Sigmoid colon (tissue), 4 donors: ENCODE measurements around the gene RAD9A.

Source experiments
- CTCF ChIP-seq, 4 experiments: fragments of 450-650 bp in 3 of 4; fragments of 200-600 bp in 1 of 4; IDR thresholded peaks; one replicate each; pipeline ENCODE4 v1.5.1; 2016 to 2019; ENCODE audit warnings: antibody characterized with exemption in 4 of 4, mild to moderate bottlenecking in 3 of 4, moderate library complexity in 2 of 4
- EP300 ChIP-seq, 4 donors: sonication (generic); formaldehyde crosslinking; IDR thresholded peaks; one replicate each; pipeline ENCODE4 v1.6.1; 2017; ENCODE audit warnings: antibody characterized with exemption in 4 of 4
- POLR2A ChIP-seq, 2 donors: fragments of 450-650 bp; IDR thresholded peaks; one replicate each; pipeline ENCODE4 v1.6.1; 2016; ENCODE audit warnings: antibody characterized with exemption in 2 of 2, mild to moderate bottlenecking in 2 of 2, moderate library complexity in 2 of 2
- POLR2AphosphoS5 ChIP-seq, 4 donors: sonication (generic); formaldehyde crosslinking; IDR thresholded peaks; one replicate each; pipeline ENCODE4 v1.6.1; 2017; ENCODE audit warnings: antibody characterized with exemption in 4 of 4

- TF ChIP-seq CTCF (IDR thresholded peaks at IDR 0.05), result no peak
- no peak for TF ChIP-seq POLR2A (IDR thresholded peaks at IDR 0.05)
- no peak for TF ChIP-seq EP300 (IDR thresholded peaks at IDR 0.05)
- no peak for TF ChIP-seq POLR2AphosphoS5 (IDR thresholded peaks at IDR 0.05)
These were observed 32.3 kb downstream of the RAD9A start for GRCh38 chr11:67423891-67424613.
